GM12873 (cell line): ENCODE measurements around the gene TNRC18.

Experiments
- CTCF ChIP-seq: IDR thresholded peaks from 2 replicates; pipeline ENCODE4 v1.5.1; 2012; ENCODE audit warnings: low read depth, mild to moderate bottlenecking, moderate library complexity, low read length, control low read depth; ENCODE audit not compliant: insufficient read depth; ENCODE audit errors: missing control alignments

Gene TNRC18

GRCh38 chr7:5423306-5423975, at the start of gene TNRC18:
TSS of gene TNRC18 (minus strand) at chr7:5423834. CDS start at chr7:5421246, 2,588 bp downstream.
- TF ChIP-seq CTCF: no peak

- no peak for TF ChIP-seq CTCF
Measured at GRCh38 chr7:5472432-5473315, 49.0 kb upstream of the TNRC18 start.

- TF ChIP-seq CTCF: no peak
Measured at GRCh38 chr7:5470816-5471215, 47.2 kb upstream of the TNRC18 start.

GRCh38 chr7:5470167-5470532, 46.5 kb upstream of the TNRC18 start:
- no peak for TF ChIP-seq CTCF

- no peak for TF ChIP-seq CTCF
Measured at GRCh38 chr7:5469375-5470166, 45.9 kb upstream of the TNRC18 start.

GRCh38 chr7:5467645-5468044, 44.0 kb upstream of the TNRC18 start:
- TF ChIP-seq CTCF: no peak

GRCh38 chr7:5466551-5466950, 42.9 kb upstream of the TNRC18 start:
- no peak for TF ChIP-seq CTCF
